Endothelial cell (in vitro differentiated cells): ENCODE data around the gene KLRC2. TPM values are rescaled to one million over a fixed set of nuclear protein-coding genes. Genes with fewer than 3 reads are reported as not detected.

Experiments
- DNase-seq: peaks from one replicate; pipeline ENCODE4 v3.0.0; 2021; ENCODE audit warnings: low spot score
- H3K27ac Mint-ChIP-seq: one replicate; pipeline ENCODE4 v1.8.0; 2021; ENCODE audit warnings: mixed read lengths, inconsistent platforms; ENCODE audit not compliant: unreplicated experiment
- H3K27me3 Mint-ChIP-seq: one replicate; pipeline ENCODE4 v1.8.0; 2021; ENCODE audit warnings: mild to moderate bottlenecking, moderate library complexity, mixed read lengths, inconsistent platforms; ENCODE audit not compliant: unreplicated experiment
- H3K36me3 Mint-ChIP-seq: one replicate; pipeline ENCODE4 v1.8.0; 2021; ENCODE audit warnings: mild to moderate bottlenecking, low read depth, mixed read lengths, inconsistent platforms; ENCODE audit not compliant: unreplicated experiment
- H3K4me1 Mint-ChIP-seq: one replicate; pipeline ENCODE4 v1.8.0; 2021; ENCODE audit warnings: mild to moderate bottlenecking, mixed read lengths, inconsistent platforms; ENCODE audit not compliant: unreplicated experiment
- H3K4me3 Mint-ChIP-seq: one replicate; pipeline ENCODE4 v1.8.0; 2021; ENCODE audit warnings: mild to moderate bottlenecking, mixed read lengths, inconsistent platforms; ENCODE audit not compliant: unreplicated experiment
- H3K9me3 Mint-ChIP-seq: one replicate; pipeline ENCODE4 v1.8.0; 2021; ENCODE audit warnings: mixed read lengths, inconsistent platforms; ENCODE audit not compliant: unreplicated experiment
- total RNA-seq: library from RNA; stranded (reverse); fragmentation: NEBNext Ultra II Directional; extraction: Animal tissue kit (Norgen Biotek cat#: 25700); gene quantifications from one replicate; pipeline ENCODE4 v1.2.1, GENCODE V29; 2021; ENCODE audit not compliant: unreplicated experiment
- TF ChIP-seq, protein P1 (sequence below): fragments of 200-600 bp; sonication (generic); IDR thresholded peaks from one replicate; pipeline ENCODE4 v1.5.0; 2021; ENCODE audit warnings: antibody characterized with exemption; ENCODE audit not compliant: unreplicated experiment

Gene KLRC2
- total RNA-seq, 1 donor from 2014 or later = not detected

GRCh38 chr12:10381928-10382628, 53.7 kb downstream of the KLRC2 start:
- no peaks in the 10 kb centered on the region for H3K4me1 Mint-ChIP-seq
- no peak overlapping the region for H3K4me3 Mint-ChIP-seq
- no peaks in the 10 kb centered on the region for H3K27me3 Mint-ChIP-seq
- TF ChIP-seq, protein P1, sequence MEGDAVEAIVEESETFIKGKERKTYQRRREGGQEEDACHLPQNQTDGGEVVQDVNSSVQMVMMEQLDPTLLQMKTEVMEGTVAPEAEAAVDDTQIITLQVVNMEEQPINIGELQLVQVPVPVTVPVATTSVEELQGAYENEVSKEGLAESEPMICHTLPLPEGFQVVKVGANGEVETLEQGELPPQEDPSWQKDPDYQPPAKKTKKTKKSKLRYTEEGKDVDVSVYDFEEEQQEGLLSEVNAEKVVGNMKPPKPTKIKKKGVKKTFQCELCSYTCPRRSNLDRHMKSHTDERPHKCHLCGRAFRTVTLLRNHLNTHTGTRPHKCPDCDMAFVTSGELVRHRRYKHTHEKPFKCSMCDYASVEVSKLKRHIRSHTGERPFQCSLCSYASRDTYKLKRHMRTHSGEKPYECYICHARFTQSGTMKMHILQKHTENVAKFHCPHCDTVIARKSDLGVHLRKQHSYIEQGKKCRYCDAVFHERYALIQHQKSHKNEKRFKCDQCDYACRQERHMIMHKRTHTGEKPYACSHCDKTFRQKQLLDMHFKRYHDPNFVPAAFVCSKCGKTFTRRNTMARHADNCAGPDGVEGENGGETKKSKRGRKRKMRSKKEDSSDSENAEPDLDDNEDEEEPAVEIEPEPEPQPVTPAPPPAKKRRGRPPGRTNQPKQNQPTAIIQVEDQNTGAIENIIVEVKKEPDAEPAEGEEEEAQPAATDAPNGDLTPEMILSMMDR = no peak
- no peak overlapping the region for H3K27ac Mint-ChIP-seq
- DNase-seq = no peak
- H3K9me3 Mint-ChIP-seq = no peaks in the 10 kb centered on the region
- H3K36me3 Mint-ChIP-seq = no peaks in the 10 kb centered on the region

Other genes with a start within 250 kb of the KLRC2 start
- gene GABARAPL1, start 223.1 kb downstream of the KLRC2 start, total RNA-seq = 133 TPM
- gene KLRD1, start 128.1 kb downstream of the KLRC2 start, total RNA-seq = 0.49 TPM
- not detected for gene KLRK1, start 46.0 kb downstream of the KLRC2 start, total RNA-seq
- gene KLRC4, start 26.3 kb downstream of the KLRC2 start, total RNA-seq = not detected
- not detected for gene KLRC3, start 15.4 kb downstream of the KLRC2 start, total RNA-seq
- not detected for gene KLRC1, start 17.4 kb upstream of the KLRC2 start, total RNA-seq
- gene EIF2S3B, start 69.9 kb upstream of the KLRC2 start, total RNA-seq = 7.6 TPM
- 23.8 TPM for gene MAGOHB, start 177.6 kb upstream of the KLRC2 start, total RNA-seq
- gene STYK1, start 238.0 kb upstream of the KLRC2 start, total RNA-seq = 11.4 TPM